Choroid plexus epithelial cell (primary cell): ENCODE measurements around the gene RNF157.

Source experiments
- DNase-seq: peaks from one replicate; pipeline ENCODE4 v3.0.0-alpha.2; 2010; ENCODE audit warnings: low read depth
- H3K4me3 ChIP-seq: 2 replicates; pipeline ENCODE4 v1.5.1; 2011; ENCODE audit warnings: low read depth, mild to moderate bottlenecking, control low read depth, low read length, moderate library complexity
- TF ChIP-seq, protein P1 (sequence below): conservative IDR thresholded peaks from 2 replicates; pipeline ENCODE4 v1.5.1; 2011; ENCODE audit warnings: low read depth, mild to moderate bottlenecking, control low read depth, inconsistent platforms, low read length, moderate library complexity

Gene RNF157

DNA sequence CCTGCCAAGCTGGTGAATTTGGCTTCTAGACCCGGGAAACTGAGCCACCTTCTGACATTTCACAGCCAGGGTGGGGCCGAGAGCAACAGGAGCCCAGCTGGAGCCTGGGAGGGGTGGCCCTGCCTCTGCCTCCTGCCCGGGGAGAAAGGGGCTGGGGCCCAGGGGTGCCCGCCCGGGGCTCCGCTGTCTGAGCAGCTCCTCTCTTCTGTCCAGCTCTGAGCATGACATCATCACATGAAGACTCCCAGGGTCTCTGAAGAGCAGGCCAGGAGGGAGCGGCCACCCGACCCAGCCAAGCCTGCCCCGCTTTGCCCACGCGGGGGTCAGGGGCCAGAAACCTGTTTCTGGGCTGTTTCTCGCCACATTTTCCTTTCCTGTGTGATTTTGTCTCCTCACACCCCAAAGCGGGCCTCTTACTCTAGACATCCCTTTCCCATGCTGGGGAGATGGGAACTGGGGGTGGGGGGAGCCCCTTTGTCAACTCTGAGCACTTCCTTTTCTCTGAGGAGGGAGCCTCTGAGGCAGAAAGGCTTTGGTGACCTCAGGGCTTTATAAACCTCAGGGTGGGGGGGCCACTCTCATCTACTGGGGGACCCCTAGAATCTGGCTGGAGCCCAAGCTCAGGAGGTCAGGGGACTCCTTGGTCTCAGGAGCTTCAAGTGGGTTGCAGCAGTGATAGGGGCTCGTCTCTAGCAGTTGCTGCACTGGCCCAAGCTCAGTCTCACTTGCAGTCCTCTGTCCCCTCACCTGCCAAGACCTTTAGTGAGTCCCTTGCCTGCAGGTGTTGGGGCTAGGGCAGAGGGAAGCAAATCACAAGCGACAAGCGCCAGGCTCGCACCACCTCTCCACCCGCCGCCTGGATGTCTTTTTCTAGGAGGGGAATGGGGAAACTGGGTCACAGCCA is 32.5 kb upstream of the RNF157 start:
- no peak overlapping the region for H3K4me3 ChIP-seq
- no peak for DNase-seq
- TF ChIP-seq, protein P1, sequence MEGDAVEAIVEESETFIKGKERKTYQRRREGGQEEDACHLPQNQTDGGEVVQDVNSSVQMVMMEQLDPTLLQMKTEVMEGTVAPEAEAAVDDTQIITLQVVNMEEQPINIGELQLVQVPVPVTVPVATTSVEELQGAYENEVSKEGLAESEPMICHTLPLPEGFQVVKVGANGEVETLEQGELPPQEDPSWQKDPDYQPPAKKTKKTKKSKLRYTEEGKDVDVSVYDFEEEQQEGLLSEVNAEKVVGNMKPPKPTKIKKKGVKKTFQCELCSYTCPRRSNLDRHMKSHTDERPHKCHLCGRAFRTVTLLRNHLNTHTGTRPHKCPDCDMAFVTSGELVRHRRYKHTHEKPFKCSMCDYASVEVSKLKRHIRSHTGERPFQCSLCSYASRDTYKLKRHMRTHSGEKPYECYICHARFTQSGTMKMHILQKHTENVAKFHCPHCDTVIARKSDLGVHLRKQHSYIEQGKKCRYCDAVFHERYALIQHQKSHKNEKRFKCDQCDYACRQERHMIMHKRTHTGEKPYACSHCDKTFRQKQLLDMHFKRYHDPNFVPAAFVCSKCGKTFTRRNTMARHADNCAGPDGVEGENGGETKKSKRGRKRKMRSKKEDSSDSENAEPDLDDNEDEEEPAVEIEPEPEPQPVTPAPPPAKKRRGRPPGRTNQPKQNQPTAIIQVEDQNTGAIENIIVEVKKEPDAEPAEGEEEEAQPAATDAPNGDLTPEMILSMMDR, result no peak

DNA sequence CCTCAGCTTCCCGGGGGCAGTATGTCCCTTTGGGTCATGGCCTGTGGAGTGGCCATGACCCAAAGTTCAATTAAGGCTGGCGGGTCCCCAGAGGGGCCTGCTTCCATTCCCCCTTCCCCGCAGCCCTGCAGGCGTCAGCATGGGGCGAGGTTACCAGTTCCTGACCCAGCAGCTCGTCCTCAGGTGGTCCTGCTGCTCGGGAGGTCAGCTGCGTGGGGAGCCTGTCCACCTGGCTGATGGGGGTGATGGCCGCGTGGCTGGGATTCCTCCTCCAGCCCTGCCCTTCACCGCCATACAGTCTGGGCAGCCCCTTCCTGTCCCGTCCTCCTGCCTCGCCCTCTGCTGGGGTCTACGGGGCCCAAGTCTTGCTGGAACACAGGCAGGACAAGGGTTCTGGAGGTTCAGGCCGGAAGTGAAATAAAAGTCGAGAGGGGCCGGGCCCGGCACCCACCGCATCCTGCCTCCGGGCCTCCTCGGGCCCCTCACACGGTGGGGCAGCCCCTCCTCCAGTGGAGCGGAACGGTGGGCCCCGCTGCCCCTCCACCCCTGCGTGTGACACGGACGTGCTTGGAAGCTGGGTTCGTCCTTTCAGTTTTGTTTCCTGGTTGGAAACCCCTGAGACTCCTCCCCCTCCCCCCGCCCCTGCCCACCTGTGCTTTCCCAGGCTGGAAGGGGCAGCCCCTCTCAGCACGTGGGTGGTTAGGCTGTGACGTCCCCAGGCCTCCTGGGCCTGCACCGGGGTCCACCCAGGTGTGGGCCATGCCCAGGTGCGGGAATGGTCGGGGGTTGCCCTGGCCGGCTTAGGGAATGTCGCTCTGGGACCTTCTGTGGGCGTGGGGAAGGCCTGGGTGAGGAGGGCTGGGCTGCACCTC is 31.6 kb upstream of the RNF157 start:
- TF ChIP-seq, protein P1, result peak; percentile 18
- H3K4me3 ChIP-seq, result peak overlapping the region; percentile 44
- no peak for DNase-seq

DNA sequence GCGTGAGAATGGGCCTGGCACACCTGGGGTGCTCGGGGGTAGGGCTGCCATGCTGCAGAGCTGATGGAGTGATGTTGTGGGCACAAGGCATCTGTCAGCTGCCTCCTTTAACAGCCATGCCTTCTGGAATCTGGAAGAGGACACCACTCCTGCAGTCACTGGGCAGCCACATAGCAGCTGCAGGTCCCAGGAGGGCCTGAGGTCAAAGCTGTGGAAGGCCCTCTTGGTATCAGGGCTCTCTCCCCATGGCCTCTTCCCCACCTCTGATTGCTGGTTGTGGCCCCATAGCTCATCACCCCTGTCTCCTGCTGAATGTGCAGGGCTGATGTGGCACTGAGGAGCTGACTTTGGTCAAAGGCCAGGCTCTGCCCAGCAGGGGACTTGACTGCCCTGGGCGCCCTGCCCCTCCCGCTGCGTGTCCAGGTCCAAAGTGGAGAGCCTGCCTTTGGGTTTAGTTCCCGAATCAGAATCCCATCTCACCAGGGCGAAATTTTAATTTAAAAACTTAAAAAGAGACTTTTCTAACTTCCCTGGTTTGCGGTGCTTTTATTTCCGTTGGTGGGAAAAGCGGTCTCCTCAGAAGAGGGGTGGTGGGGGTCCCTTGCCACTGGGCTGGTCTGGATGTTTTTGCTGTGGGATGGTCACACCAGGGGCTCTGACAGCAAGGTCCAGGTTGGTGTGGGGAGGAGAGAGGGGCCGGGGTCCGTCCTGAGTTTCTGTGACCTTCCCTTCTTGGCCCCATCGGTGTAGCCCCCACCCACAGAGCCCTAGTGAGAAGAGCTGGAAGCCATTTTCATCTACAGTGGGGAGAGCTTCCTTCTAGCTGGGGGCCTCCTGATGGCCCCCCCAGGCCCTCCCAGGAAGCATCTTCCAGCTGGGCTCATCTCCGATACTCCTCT is 30.7 kb upstream of the RNF157 start:
- no peak overlapping the region for H3K4me3 ChIP-seq
- DNase-seq, result no peak
- TF ChIP-seq, protein P1, result no peak

DNA sequence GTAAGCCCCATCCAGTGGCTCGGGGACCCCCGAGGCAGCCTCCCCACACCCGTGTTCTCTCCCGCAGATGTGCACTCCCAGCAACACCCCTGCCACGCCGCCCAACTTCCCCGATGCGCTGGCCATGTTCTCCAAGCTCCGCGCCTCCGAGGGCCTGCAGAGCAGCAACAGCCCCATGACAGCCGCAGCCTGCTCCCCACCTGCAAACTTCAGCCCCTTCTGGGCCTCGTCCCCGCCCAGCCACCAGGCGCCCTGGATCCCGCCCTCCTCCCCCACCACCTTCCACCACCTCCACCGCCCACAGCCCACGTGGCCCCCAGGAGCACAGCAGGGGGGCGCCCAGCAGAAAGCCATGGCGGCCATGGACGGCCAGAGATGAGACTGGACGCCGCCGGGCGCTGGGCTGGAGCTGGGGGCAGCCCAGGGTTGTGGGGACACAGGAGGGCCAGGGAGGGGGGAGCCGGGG is 29.9 kb upstream of the RNF157 start:
- no peak overlapping the region for H3K4me3 ChIP-seq
- DNase-seq, result no peak
- TF ChIP-seq, protein P1, result no peak

DNA sequence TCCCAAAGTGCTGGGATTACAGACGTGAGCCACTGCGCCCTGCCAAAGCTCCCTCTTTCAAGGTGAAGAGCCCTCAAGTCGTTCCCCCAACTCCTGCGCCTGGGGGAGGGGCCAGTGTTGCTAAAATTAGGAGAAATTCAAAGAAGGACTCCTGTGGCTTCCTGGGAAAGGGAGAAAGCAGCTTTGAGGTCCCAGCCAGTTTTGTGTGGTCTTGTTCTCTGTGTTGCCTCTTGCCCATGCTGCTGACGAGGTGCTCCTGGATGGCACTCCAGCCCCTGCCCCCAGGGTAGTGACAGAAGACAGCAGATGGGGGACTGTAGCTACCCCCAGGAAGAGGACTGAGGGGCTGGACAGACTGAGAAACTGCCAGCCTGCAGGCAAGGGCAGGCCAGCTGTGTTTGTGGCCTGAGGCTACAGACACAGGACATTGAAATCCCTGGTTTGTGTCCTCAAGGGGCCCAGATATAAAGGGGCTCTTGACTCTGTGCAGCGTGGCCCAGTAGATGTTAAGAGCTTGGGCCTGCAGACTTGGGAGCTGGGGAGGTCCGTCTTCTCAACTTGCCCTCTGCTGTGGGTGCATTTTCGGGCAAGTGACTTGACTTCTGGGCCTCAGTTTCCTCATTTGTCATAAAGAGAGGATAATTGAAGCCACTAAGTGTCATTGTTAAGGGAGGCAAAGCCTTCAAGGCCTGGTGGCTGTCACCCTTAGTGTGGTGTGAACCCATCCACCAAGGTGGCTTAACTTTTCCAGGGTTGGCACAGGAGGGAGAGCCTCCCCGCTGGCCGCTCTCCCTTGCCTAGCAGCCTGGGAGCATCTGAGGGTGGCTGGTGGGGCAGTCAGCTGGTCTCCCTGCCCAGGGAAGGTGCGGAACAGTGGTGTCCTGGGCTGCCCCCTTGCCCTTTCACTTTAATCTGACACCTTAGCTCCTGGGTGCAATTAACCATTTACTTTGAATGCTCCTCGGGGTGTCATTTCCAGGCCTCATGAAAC is 29.0 kb upstream of the RNF157 start:
- no peak for DNase-seq
- H3K4me3 ChIP-seq, result no peak overlapping the region
- TF ChIP-seq, protein P1, result no peak
